H9 (cell line): Measurements from ENCODE around the gene TMEM151A. TPM values are rescaled to one million over a fixed set of nuclear protein-coding genes. Genes with fewer than 3 reads are reported as not detected.
A peak's percentile ranks its signal among the peaks of the same experiment; 100 is the strongest.

ENCODE experiments used
- DNase-seq: peaks from one replicate; pipeline ENCODE4 v3.0.0-alpha.2; 2017
- H2AFZ ChIP-seq: one replicate; pipeline ENCODE4 v1.6.1; 2013; ENCODE audit warnings: mild to moderate bottlenecking, low read length, control low read depth, moderate library complexity
- H2AK5ac ChIP-seq: 2 replicates; pipeline ENCODE4 v1.6.1; 2013; ENCODE audit warnings: low read length, control low read depth, mixed read lengths; ENCODE audit not compliant: insufficient read length
- H2BK120ac ChIP-seq: one replicate; pipeline ENCODE4 v1.6.1; 2013; ENCODE audit warnings: low read depth, mild to moderate bottlenecking, low read length, control low read depth, inconsistent platforms; ENCODE audit not compliant: poor library complexity, severe bottlenecking
- H2BK12ac ChIP-seq: 2 replicates; pipeline ENCODE4 v1.6.1; 2013; ENCODE audit warnings: low read length, control low read depth, mixed read lengths, low read depth; ENCODE audit not compliant: insufficient read length
- H2BK15ac ChIP-seq: 2 replicates; pipeline ENCODE4 v1.6.1; 2013; ENCODE audit warnings: low read depth, low read length, control low read depth
- H2BK20ac ChIP-seq: one replicate; pipeline ENCODE4 v1.6.1; 2013; ENCODE audit warnings: low read depth, mild to moderate bottlenecking, low read length, control low read depth, inconsistent platforms; ENCODE audit not compliant: poor library complexity, severe bottlenecking
- H2BK5ac ChIP-seq: 2 replicates; pipeline ENCODE4 v1.6.1; 2013; ENCODE audit warnings: low read length, control low read depth, mixed read lengths; ENCODE audit not compliant: insufficient read length
- H3K14ac ChIP-seq: 2 replicates; pipeline ENCODE4 v1.6.1; 2013; ENCODE audit warnings: low read length, control low read depth; ENCODE audit not compliant: insufficient read depth
- H3K18ac ChIP-seq: 2 replicates; pipeline ENCODE4 v1.6.1; 2013; ENCODE audit warnings: low read depth, mild to moderate bottlenecking, mixed read lengths, low read length, control low read depth; ENCODE audit not compliant: insufficient read length
- H3K23ac ChIP-seq: 2 replicates; pipeline ENCODE4 v1.6.1; 2013; ENCODE audit warnings: low read length, control low read depth, mixed read lengths, low read depth; ENCODE audit not compliant: insufficient read length
- H3K23me2 ChIP-seq: 2 replicates; pipeline ENCODE4 v1.6.1; 2013; ENCODE audit warnings: low read depth, mild to moderate bottlenecking, mixed read lengths, low read length, control low read depth; ENCODE audit not compliant: insufficient read length, poor library complexity, severe bottlenecking
- H3K27ac ChIP-seq: 2 replicates; pipeline ENCODE4 v1.5.1; 2013; ENCODE audit warnings: low read length, control low read depth, mixed read lengths, low read depth; ENCODE audit not compliant: insufficient read length
- H3K27me3 ChIP-seq: 2 replicates; pipeline ENCODE4 v1.6.1; 2013; ENCODE audit warnings: low read length, control low read depth, inconsistent platforms; ENCODE audit not compliant: insufficient read depth
- H3K4ac ChIP-seq: 2 replicates; pipeline ENCODE4 v1.6.1; 2013; ENCODE audit warnings: low read depth, mild to moderate bottlenecking, control low read depth, inconsistent platforms, low read length, moderate library complexity
- H3K4me1 ChIP-seq: 2 replicates; pipeline ENCODE4 v1.6.1; 2013; ENCODE audit warnings: low read length, control low read depth, inconsistent platforms; ENCODE audit not compliant: insufficient read depth
- H3K4me2 ChIP-seq: 2 replicates; pipeline ENCODE4 v1.6.1; 2013; ENCODE audit warnings: low read length, control low read depth, mixed read lengths; ENCODE audit not compliant: insufficient read length, insufficient read depth
- H3K56ac ChIP-seq: 2 replicates; pipeline ENCODE4 v1.6.1; 2013; ENCODE audit warnings: low read depth, mild to moderate bottlenecking, mixed read lengths, low read length, control low read depth; ENCODE audit not compliant: insufficient read length
- H3K79me1 ChIP-seq: 2 replicates; pipeline ENCODE4 v1.6.1; 2013; ENCODE audit warnings: low read depth, mild to moderate bottlenecking, moderate library complexity, low read length, control low read depth, inconsistent platforms; ENCODE audit not compliant: insufficient read depth, poor library complexity, severe bottlenecking
- H3K79me2 ChIP-seq: 2 replicates; pipeline ENCODE4 v1.6.1; 2013; ENCODE audit warnings: low read length, control low read depth, inconsistent platforms; ENCODE audit not compliant: insufficient read depth
- H3K9ac ChIP-seq: 2 replicates; pipeline ENCODE4 v1.6.1; 2013; ENCODE audit warnings: low read length, control low read depth, mixed read lengths; ENCODE audit not compliant: insufficient read length; ENCODE audit errors: extremely low read depth
- H3K9me3 ChIP-seq: one replicate; pipeline ENCODE4 v1.6.1; 2013; ENCODE audit warnings: low read depth, low read length, inconsistent platforms; ENCODE audit not compliant: control insufficient read depth
- H3T11ph ChIP-seq: one replicate; pipeline ENCODE4 v1.6.1; 2013; ENCODE audit warnings: mild to moderate bottlenecking, low read length, control low read depth, inconsistent platforms
- H4K20me1 ChIP-seq: one replicate; pipeline ENCODE4 v1.6.1; 2013; ENCODE audit not compliant: control insufficient read depth, insufficient read length, insufficient read depth
- H4K5ac ChIP-seq: 2 replicates; pipeline ENCODE4 v1.6.1; 2013; ENCODE audit warnings: low read depth, mild to moderate bottlenecking, mixed read lengths, low read length, control low read depth; ENCODE audit not compliant: insufficient read length
- H4K8ac ChIP-seq: replicated peaks from 2 replicates; pipeline ENCODE4 v1.6.1; 2013; ENCODE audit warnings: low read length, control low read depth, mixed read lengths, low read depth; ENCODE audit not compliant: insufficient read length
- H4K91ac ChIP-seq: 2 replicates; pipeline ENCODE4 v1.6.1; 2013; ENCODE audit warnings: low read depth, mild to moderate bottlenecking, moderate library complexity, mixed read lengths, low read length, control low read depth; ENCODE audit not compliant: insufficient read length
- H3K27ac Mint-ChIP-seq, 3 experiments: 2 replicates in 2 of 3; 3 replicates in 1 of 3; pipeline ENCODE4 v1.8.0; 2020 to 2021; ENCODE audit warnings: mixed read lengths in 3 of 3, mild to moderate bottlenecking in 1 of 3, moderate library complexity in 1 of 3
- H3K27me3 Mint-ChIP-seq: 2 replicates; pipeline ENCODE4 v1.8.0; 2021; ENCODE audit warnings: low read depth, mild to moderate bottlenecking, moderate library complexity, mixed read lengths
- H3K36me3 Mint-ChIP-seq, 3 experiments: 2 replicates in 2 of 3; 3 replicates in 1 of 3; pipeline ENCODE4 v1.8.0; 2020 to 2021; ENCODE audit warnings: low read depth in 3 of 3, mixed read lengths in 3 of 3; ENCODE audit not compliant: insufficient read depth in 1 of 3
- H3K4me1 Mint-ChIP-seq, 2 experiments: 2 replicates each; pipeline ENCODE4 v1.8.0; 2020; ENCODE audit warnings: mixed read lengths in 2 of 2
- H3K4me3 Mint-ChIP-seq, 2 experiments: 2 replicates in 1 of 2; 3 replicates in 1 of 2; pipeline ENCODE4 v1.8.0; 2020 to 2021; ENCODE audit warnings: mild to moderate bottlenecking in 2 of 2, mixed read lengths in 2 of 2, moderate library complexity in 1 of 2
- H3K9me3 Mint-ChIP-seq, 2 experiments: 2 replicates in 1 of 2; 3 replicates in 1 of 2; pipeline ENCODE4 v1.8.0; 2020; ENCODE audit warnings: mild to moderate bottlenecking in 2 of 2, mixed read lengths in 2 of 2, moderate library complexity in 1 of 2
- CTCF ChIP-seq: fragments of 200-600 bp; sonication (generic); conservative IDR thresholded peaks from 3 replicates; pipeline ENCODE4 v1.8.0; 2021; ENCODE audit warnings: antibody characterized with exemption, mild to moderate bottlenecking
- WGBS: extraction: QIAGEN DNeasy Blood & Tissue Kit; methylation state at CpG from one replicate; pipeline ENCODE4 v1.1.7; 2013; ENCODE audit warnings: missing lambda C conversion rate, low lambda C conversion rate, mixed read lengths; ENCODE audit not compliant: insufficient read length; ENCODE audit errors: extremely low coverage; 5-methylcytosine and 5-hydroxymethylcytosine counted together
- total RNA-seq: library from RNA; stranded (reverse); gene quantifications from 2 replicates; pipeline ENCODE4 v1.2.1, GENCODE V29; 2021

Gene TMEM151A
- total RNA-seq, 1 experiment from 2014 or later = 1.2 TPM

- no peaks in the 10 kb centered on the region for H4K20me1 ChIP-seq
- H3K27me3 Mint-ChIP-seq = peaks cover 10% of the 10 kb centered on the region
- no peak overlapping the region for H3T11ph ChIP-seq
- H2AFZ ChIP-seq = peak overlapping the region; percentile 23
- no peak overlapping the region for H2BK12ac ChIP-seq
- H3K18ac ChIP-seq = peak overlapping the region; percentile 2
- no peak overlapping the region for H2AK5ac ChIP-seq
- H3K56ac ChIP-seq = no peak overlapping the region
- H3K4me1 ChIP-seq = 0 out of 2 replicates have a peak, but pooled peaks cover 3% of the 10 kb centered on the region
- H3K9ac ChIP-seq = no peak overlapping the region
- H4K91ac ChIP-seq = no peak overlapping the region
- peak overlapping the region; percentile 21 to 45; a peak in 2 of 5 replicates for H3K4me3 Mint-ChIP-seq
- no peak overlapping the region for H4K5ac ChIP-seq
- H2BK5ac ChIP-seq = no peak overlapping the region
- peak; percentile 90 for DNase-seq
- H3K27me3 ChIP-seq = no peaks in the 10 kb centered on the region
- no peaks in the 10 kb centered on the region for H3K79me2 ChIP-seq
- no peaks in the 10 kb centered on the region for H3K23me2 ChIP-seq
- H3K4ac ChIP-seq = no peak overlapping the region
- H2BK20ac ChIP-seq = no peak overlapping the region
- peak overlapping the region in 1 of 3 experiments; percentile 79; a peak in 2 of 7 replicates for H3K27ac Mint-ChIP-seq
- H3K4me1 Mint-ChIP-seq = peaks cover 9 to 18% of the 10 kb centered on the region in 2 experiments
- TF ChIP-seq CTCF = peak; percentile 97
- H3K9me3 ChIP-seq = no peaks in the 10 kb centered on the region
- no CpG with 5 or more reads among the region's 19 CpGs for WGBS
- H3K9me3 Mint-ChIP-seq = no peaks in the 10 kb centered on the region
- H3K36me3 Mint-ChIP-seq = peaks cover 0 to 5% (median 0%) of the 10 kb centered on the region in 3 experiments; a peak in 3 of 7 replicates
- H3K23ac ChIP-seq = no peak overlapping the region
- H3K4me2 ChIP-seq = peak overlapping the region; percentile 11
- H3K79me1 ChIP-seq = no peaks in the 10 kb centered on the region
- no peak overlapping the region for H2BK15ac ChIP-seq
- no peak overlapping the region for H2BK120ac ChIP-seq
- no peak overlapping the region for H4K8ac ChIP-seq
- no peak overlapping the region for H3K27ac ChIP-seq
- H3K14ac ChIP-seq = no peak overlapping the region
Measured at GRCh38 chr11:66328302-66329144, 36.8 kb downstream of the TMEM151A start.
